DND-41 (cell line): Measurements from ENCODE around the gene TMED1.
"Not testable (repeated sequence)": the region's sequence is repeated elsewhere in the genome, so short reads cannot be mapped to it uniquely, and the experiment has no call there.

Experiments
- ATAC-seq: fragments of 200-7000 bp; cut with Tn5 transposase; 3 replicates; pipeline ENCODE4 v1.9.1; 2021; ENCODE audit warnings: low read depth; ENCODE audit not compliant: insufficient read depth
- DNase-seq: peaks from one replicate; pipeline ENCODE4 v3.0.0-alpha.2; 2020
- H2AFZ ChIP-seq: 2 replicates; pipeline ENCODE4 v1.6.0; 2012; ENCODE audit warnings: low read depth, low read length
- H3K27ac ChIP-seq: 2 replicates; pipeline ENCODE4 v1.5.1; 2012; ENCODE audit warnings: low read length, inconsistent platforms
- H3K27me3 ChIP-seq: fragments of 200-600 bp; sonication (generic); 2 replicates; pipeline ENCODE4 v1.6.0; 2012; ENCODE audit warnings: low read length, mild to moderate bottlenecking, inconsistent platforms; ENCODE audit not compliant: insufficient read depth, poor library complexity
- H3K36me3 ChIP-seq: 2 replicates; pipeline ENCODE4 v1.5.1; 2012; ENCODE audit warnings: low read length, inconsistent platforms; ENCODE audit not compliant: insufficient read depth
- H3K4me1 ChIP-seq: 2 replicates; pipeline ENCODE4 v1.5.1; 2012; ENCODE audit warnings: mild to moderate bottlenecking, low read length; ENCODE audit not compliant: insufficient read depth
- H3K4me2 ChIP-seq: 2 replicates; pipeline ENCODE4 v1.6.0; 2012; ENCODE audit warnings: mild to moderate bottlenecking, moderate library complexity, low read length, inconsistent platforms; ENCODE audit not compliant: insufficient read depth
- H3K4me3 ChIP-seq, 2 experiments: fragments of 200-600 bp in 1 of 2; shearing (Covaris generic) in 1 of 2; 2 replicates each; pipeline ENCODE4 v1.5.1; 2012 to 2016; ENCODE audit warnings: inconsistent platforms in 2 of 2, low read length in 2 of 2, mild to moderate bottlenecking in 2 of 2, low read depth in 1 of 2, moderate library complexity in 1 of 2
- H3K79me2 ChIP-seq: 2 replicates; pipeline ENCODE4 v1.6.0; 2012; ENCODE audit warnings: low read length, inconsistent platforms; ENCODE audit not compliant: insufficient read depth
- H3K9ac ChIP-seq: 2 replicates; pipeline ENCODE4 v1.6.0; 2012; ENCODE audit warnings: low read depth, mild to moderate bottlenecking, inconsistent platforms, low read length, moderate library complexity
- H3K9me3 ChIP-seq: 2 replicates; pipeline ENCODE4 v1.5.1; 2012; ENCODE audit warnings: low read length, moderate library complexity, mild to moderate bottlenecking, inconsistent platforms; ENCODE audit not compliant: insufficient read depth, severe bottlenecking
- H4K20me1 ChIP-seq: 2 replicates; pipeline ENCODE4 v1.6.0; 2012; ENCODE audit warnings: low read length; ENCODE audit not compliant: insufficient read depth
- CTCF ChIP-seq: IDR thresholded peaks from 2 replicates; pipeline ENCODE4 v1.5.1; 2012; ENCODE audit warnings: borderline replicate concordance, low read length, moderate library complexity, mild to moderate bottlenecking; ENCODE audit not compliant: poor library complexity, severe bottlenecking; ENCODE audit errors: extremely low read depth
- EZH2 ChIP-seq: IDR thresholded peaks from 3 replicates; pipeline ENCODE4 v1.6.1; 2012; ENCODE audit warnings: borderline replicate concordance, low read depth, mild to moderate bottlenecking, moderate library complexity, low read length, inconsistent platforms; ENCODE audit not compliant: severe bottlenecking

The TMED1 gene

GRCh38 chr19:10882108-10882457 is 46.1 kb upstream of the TMED1 start:
- Histone ChIP-seq H3K27me3 (no peaks in the 10 kb centered on the region), H3K79me2 (peaks cover 94% of the 10 kb centered on the region), H3K4me1 (peaks cover 3% of the 10 kb centered on the region; the same call in 1 of the 2 replicates), H4K20me1 (peaks cover 54% of the 10 kb centered on the region), H3K4me2 (no peak overlapping the region), H2AFZ (no peak overlapping the region), H3K9me3 (no peaks in the 10 kb centered on the region), H3K4me3 (no peak overlapping the region), H3K27ac (no peak overlapping the region), H3K36me3 (peaks cover 16% of the 10 kb centered on the region), H3K9ac (no peak overlapping the region)
- ATAC-seq (no peak), DNase-seq (no peak)
- TF ChIP-seq CTCF, result no peak
- no peak for TF ChIP-seq EZH2

GRCh38 chr19:10881403-10882107 is 45.5 kb upstream of the TMED1 start:
- H3K27me3 ChIP-seq, result no peaks in the 10 kb centered on the region
- H3K4me2 ChIP-seq, result no peak overlapping the region
- DNase-seq (no peak), ATAC-seq (no peak)
- no peak overlapping the region for H3K4me3 ChIP-seq
- TF ChIP-seq CTCF, result no peak
- no peak for TF ChIP-seq EZH2
- H3K36me3 ChIP-seq, result peaks cover 16% of the 10 kb centered on the region
- H3K9ac ChIP-seq, result no peak overlapping the region
- H2AFZ ChIP-seq, result no peak overlapping the region
- peaks cover 55% of the 10 kb centered on the region for H4K20me1 ChIP-seq
- no peak overlapping the region; the same call in 1 of the 2 replicates for H3K27ac ChIP-seq
- no peaks in the 10 kb centered on the region for H3K9me3 ChIP-seq
- peaks cover 7% of the 10 kb centered on the region; the same call in 1 of the 2 replicates for H3K4me1 ChIP-seq
- peaks cover 94% of the 10 kb centered on the region for H3K79me2 ChIP-seq

- H3K79me2 ChIP-seq, result peaks cover 96% of the 10 kb centered on the region
- peaks cover 20% of the 10 kb centered on the region for H3K36me3 ChIP-seq
- no peaks in the 10 kb centered on the region for H3K27me3 ChIP-seq
- H3K4me3 ChIP-seq, result no peak overlapping the region
- H3K9me3 ChIP-seq, result no peaks in the 10 kb centered on the region
- no peak for TF ChIP-seq CTCF
- TF ChIP-seq EZH2, result no peak
- H3K27ac ChIP-seq, result no peak overlapping the region
- peaks cover 14% of the 10 kb centered on the region for H3K4me1 ChIP-seq
- peaks cover 55% of the 10 kb centered on the region for H4K20me1 ChIP-seq
- no peak overlapping the region for H3K4me2 ChIP-seq
- ATAC-seq, result no peak
- H2AFZ ChIP-seq, result no peak overlapping the region
- no peak for DNase-seq
- H3K9ac ChIP-seq, result no peak overlapping the region
Measured at GRCh38 chr19:10878253-10878652, 42.2 kb upstream of the TMED1 start.

GRCh38 chr19:10877608-10878007 is 41.6 kb upstream of the TMED1 start:
- peaks cover 21% of the 10 kb centered on the region for H3K4me1 ChIP-seq
- not testable (repeated sequence) for H2AFZ ChIP-seq, H3K27me3 ChIP-seq, H3K4me2 ChIP-seq, H3K9me3 ChIP-seq, ATAC-seq, H3K9ac ChIP-seq, DNase-seq, H3K4me3 ChIP-seq, H3K27ac ChIP-seq
- peaks cover 20% of the 10 kb centered on the region for H3K36me3 ChIP-seq
- peaks cover 96% of the 10 kb centered on the region for H3K79me2 ChIP-seq
- H4K20me1 ChIP-seq, result peaks cover 53% of the 10 kb centered on the region
